Type B pancreatic cell (in vitro differentiated cells): ENCODE measurements around the gene TCF25. TPM values are rescaled to one million over a fixed set of nuclear protein-coding genes. Genes with fewer than 3 reads are reported as not detected.

ENCODE experiments used
- DNase-seq: peaks from one replicate; pipeline ENCODE4 v3.0.0; 2021; ENCODE audit warnings: mixed read lengths; ENCODE audit not compliant: unreplicated experiment; ENCODE audit errors: extremely low spot score
- H3K27ac Mint-ChIP-seq: 2 replicates; pipeline ENCODE4 v1.8.0; 2021; ENCODE audit warnings: mild to moderate bottlenecking, mixed read lengths
- H3K27me3 Mint-ChIP-seq: 2 replicates; pipeline ENCODE4 v1.8.0; 2021; ENCODE audit warnings: mixed read lengths
- H3K36me3 Mint-ChIP-seq: 2 replicates; pipeline ENCODE4 v1.8.0; 2021; ENCODE audit warnings: mixed read lengths
- H3K4me1 Mint-ChIP-seq: one replicate; pipeline ENCODE4 v1.8.0; 2021; ENCODE audit warnings: mixed read lengths; ENCODE audit not compliant: unreplicated experiment
- H3K4me3 Mint-ChIP-seq: 2 replicates; pipeline ENCODE4 v1.8.0; 2021; ENCODE audit warnings: mild to moderate bottlenecking, mixed read lengths
- H3K9me3 Mint-ChIP-seq: 2 replicates; pipeline ENCODE4 v1.8.0; 2021; ENCODE audit warnings: mixed read lengths
- CTCF ChIP-seq: fragments of 200-600 bp; sonication (generic); conservative IDR thresholded peaks from 2 replicates; pipeline ENCODE4 v1.5.0; 2021; ENCODE audit warnings: antibody characterized with exemption, mild to moderate bottlenecking
- total RNA-seq: library from RNA; stranded (reverse); gene quantifications from 2 replicates; pipeline ENCODE4 v1.2.1, GENCODE V29; 2021; ENCODE audit warnings: low replicate concordance

Gene TCF25
- total RNA-seq, 1 donor from 2014 or later: 184 TPM

DNA sequence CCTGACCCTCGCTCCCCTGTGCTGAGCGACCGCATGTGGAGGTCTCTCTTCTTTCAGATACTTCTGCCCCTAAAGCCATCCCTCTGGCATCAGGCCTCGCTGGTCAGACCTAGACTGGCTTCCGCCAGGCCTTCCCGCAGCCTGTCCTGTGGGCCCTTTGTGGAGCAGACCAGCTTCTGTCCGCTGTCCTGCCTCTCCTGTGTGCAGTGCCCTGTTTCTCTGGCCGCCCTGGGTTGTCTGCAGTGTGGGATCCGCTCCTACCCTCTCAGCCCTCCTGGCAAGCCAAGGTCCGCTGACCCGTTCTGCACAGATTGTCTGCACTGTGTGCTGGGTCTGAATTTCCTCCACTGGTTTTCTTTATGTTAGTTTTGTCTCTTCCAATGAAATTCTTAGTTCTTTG lies 23.8 kb downstream of the TCF25 start:
- H3K4me1 Mint-ChIP-seq: no peaks in the 10 kb centered on the region
- no peak for TF ChIP-seq CTCF

DNA sequence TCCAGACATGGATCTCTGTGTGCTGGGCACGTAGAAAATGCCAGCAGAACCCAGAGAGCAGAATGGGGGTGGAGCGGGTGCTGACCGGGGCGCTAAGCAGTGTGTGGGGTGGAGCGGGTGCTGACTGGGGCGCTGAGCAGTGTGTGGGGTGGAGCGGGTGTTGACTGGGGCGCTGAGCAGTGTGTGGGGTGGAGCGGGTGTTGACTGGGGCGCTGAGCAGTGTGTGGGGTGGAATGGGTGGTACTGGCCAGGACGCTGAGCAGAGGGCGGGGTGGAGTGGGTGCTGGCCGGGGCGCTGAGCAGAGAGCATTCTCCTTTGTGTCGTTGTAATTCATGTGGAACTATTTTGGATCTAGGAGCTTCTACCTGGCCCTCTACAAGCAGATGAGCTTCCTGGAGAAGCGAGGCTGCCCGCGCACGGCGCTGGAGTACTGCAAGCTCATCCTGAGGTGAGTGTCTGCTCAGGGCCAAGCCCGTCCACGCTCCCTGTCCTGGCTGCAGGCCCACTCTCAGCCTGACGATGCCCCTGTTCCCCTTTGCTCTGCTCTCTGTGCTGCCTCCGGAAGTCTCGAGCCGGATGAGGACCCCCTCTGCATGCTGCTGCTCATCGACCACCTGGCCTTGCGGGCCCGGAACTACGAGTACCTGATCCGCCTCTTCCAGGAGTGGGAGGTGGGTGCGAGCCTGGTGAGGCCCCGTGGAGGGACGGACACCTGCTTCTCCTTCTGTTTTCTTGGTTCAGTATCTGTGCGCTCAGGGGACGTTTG lies 25.0 kb downstream of the TCF25 start:
- Mint-ChIP-seq H3K36me3 (peaks cover 5% of the 10 kb centered on the region), H3K9me3 (no peaks in the 10 kb centered on the region), H3K27ac (no peak overlapping the region), H3K4me3 (no peak overlapping the region), H3K27me3 (no peaks in the 10 kb centered on the region), H3K4me1 (no peaks in the 10 kb centered on the region)
- DNase-seq: no peak
- no peak for TF ChIP-seq CTCF

More for the DNA sequence above, 23.8 kb downstream of the TCF25 start:
- Mint-ChIP-seq H3K27me3 (no peaks in the 10 kb centered on the region), H3K27ac (no peak overlapping the region), H3K4me3 (no peak overlapping the region), H3K36me3 (peaks cover 5% of the 10 kb centered on the region), H3K9me3 (no peaks in the 10 kb centered on the region)
- no peak for DNase-seq

GRCh38 chr16:89899879-89900481 lies 26.6 kb downstream of the TCF25 start:
- no peak overlapping the region for H3K4me3 Mint-ChIP-seq
- H3K27ac Mint-ChIP-seq: no peak overlapping the region

GRCh38 chr16:89900885-89901284 lies 27.5 kb downstream of the TCF25 start:
- H3K27ac Mint-ChIP-seq: no peak overlapping the region
- TF ChIP-seq CTCF: no peak

More at GRCh38 chr16:89899879-89900481, 26.6 kb downstream of the TCF25 start:
- Mint-ChIP-seq H3K27me3 (no peaks in the 10 kb centered on the region), H3K9me3 (no peaks in the 10 kb centered on the region), H3K36me3 (peaks cover 5% of the 10 kb centered on the region), H3K4me1 (no peaks in the 10 kb centered on the region)
- TF ChIP-seq CTCF: no peak
- no peak for DNase-seq

DNA sequence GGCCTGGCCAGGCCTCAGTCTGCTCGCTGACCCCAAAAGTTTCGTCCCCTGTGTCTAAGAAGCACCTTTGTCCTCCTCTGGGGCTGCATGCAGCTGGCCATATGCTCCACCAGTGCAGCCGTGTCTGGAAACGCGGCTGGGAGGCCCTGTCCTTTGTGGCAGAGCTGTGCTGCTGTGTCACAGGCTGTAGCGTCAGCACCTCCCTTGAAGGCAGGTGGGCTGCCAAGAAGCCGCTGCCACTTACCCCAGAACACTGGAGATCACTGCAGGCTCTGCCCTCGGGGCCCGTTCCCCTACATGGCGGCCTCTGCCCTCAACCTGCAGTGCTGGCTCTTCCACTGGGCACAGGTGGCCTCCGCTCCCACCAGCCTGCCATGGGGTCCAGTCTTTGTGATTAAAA lies 29.6 kb downstream of the TCF25 start:
- Mint-ChIP-seq H3K4me1 (no peaks in the 10 kb centered on the region), H3K4me3 (no peak overlapping the region), H3K27ac (no peak overlapping the region), H3K9me3 (no peaks in the 10 kb centered on the region), H3K36me3 (peaks cover 19% of the 10 kb centered on the region), H3K27me3 (no peaks in the 10 kb centered on the region)
- DNase-seq: no peak
- no peak for TF ChIP-seq CTCF

More at GRCh38 chr16:89900885-89901284, 27.5 kb downstream of the TCF25 start:
- H3K27me3 Mint-ChIP-seq: no peaks in the 10 kb centered on the region
- H3K36me3 Mint-ChIP-seq: peaks cover 7% of the 10 kb centered on the region
- no peak for DNase-seq
- H3K4me3 Mint-ChIP-seq: no peak overlapping the region
- no peaks in the 10 kb centered on the region for H3K4me1 Mint-ChIP-seq
- no peaks in the 10 kb centered on the region for H3K9me3 Mint-ChIP-seq
